Measurements from ENCODE around the gene SLC35C1.

SLC35C1 gene

GRCh38 chr11:45809456-45810395 lies 4.8 kb downstream of the SLC35C1 start:
- Histone ChIP-seq H3K4me3 (ENCODE audit: low read depth in 1 of 5, low read length in 5 of 5) (no peak overlapping the region), H3K9me3 (ENCODE audit: control insufficient read depth in 5 of 5, low read length in 5 of 5) (no peaks in the 10 kb centered on the region), H3K4me1 (ENCODE audit: control insufficient read depth in 5 of 5, insufficient read depth in 5 of 5, low read length in 5 of 5) (peaks cover 16 to 58% (median 38%) of the 10 kb centered on the region in 5 donors), H3K36me3 (ENCODE audit: control insufficient read depth in 5 of 5, insufficient read depth in 5 of 5, low read length in 5 of 5) (peaks cover 0 to 38% (median 32%) of the 10 kb centered on the region in 5 donors), H3K9ac (ENCODE audit: low read length in 5 of 5) (peak overlapping the region in 1 of 5 donors; percentile 16), H3K27me3 (ENCODE audit: control insufficient read depth in 5 of 5, insufficient read depth in 4 of 5, low read length in 5 of 5) (no peaks in the 10 kb centered on the region), H3K27ac (ENCODE audit: low read depth, low read length) (peak overlapping the region; percentile 60)

GRCh38 chr11:45810431-45811108 lies 5.6 kb downstream of the SLC35C1 start:
- H3K36me3 ChIP-seq (ENCODE audit: control insufficient read depth in 5 of 5, insufficient read depth in 5 of 5, low read length in 5 of 5), result peaks cover 0 to 38% (median 32%) of the 10 kb centered on the region in 5 donors

GRCh38 chr11:45811109-45811435 lies 6.1 kb downstream of the SLC35C1 start:
- H3K36me3 ChIP-seq (ENCODE audit: control insufficient read depth in 5 of 5, insufficient read depth in 5 of 5, low read length in 5 of 5), result peaks cover 0 to 36% (median 32%) of the 10 kb centered on the region in 5 donors
- peaks cover 16 to 49% (median 30%) of the 10 kb centered on the region in 5 donors for H3K4me1 ChIP-seq (ENCODE audit: control insufficient read depth in 5 of 5, insufficient read depth in 5 of 5, low read length in 5 of 5)
- H3K27me3 ChIP-seq (ENCODE audit: control insufficient read depth in 5 of 5, insufficient read depth in 4 of 5, low read length in 5 of 5), result no peaks in the 10 kb centered on the region

More at GRCh38 chr11:45810431-45811108, 5.6 kb downstream of the SLC35C1 start:
- no peak overlapping the region for H3K4me3 ChIP-seq (ENCODE audit: low read depth in 1 of 5, low read length in 5 of 5)
- H3K4me1 ChIP-seq (ENCODE audit: control insufficient read depth in 5 of 5, insufficient read depth in 5 of 5, low read length in 5 of 5), result peaks cover 16 to 55% (median 35%) of the 10 kb centered on the region in 5 donors
- H3K27me3 ChIP-seq (ENCODE audit: control insufficient read depth in 5 of 5, insufficient read depth in 4 of 5, low read length in 5 of 5), result no peaks in the 10 kb centered on the region
- no peaks in the 10 kb centered on the region for H3K9me3 ChIP-seq (ENCODE audit: control insufficient read depth in 5 of 5, low read length in 5 of 5)
- peak overlapping the region; percentile 60 for H3K27ac ChIP-seq (ENCODE audit: low read depth, low read length)
- no peak overlapping the region for H3K9ac ChIP-seq (ENCODE audit: low read length in 5 of 5)

GRCh38 chr11:45811571-45812290 lies 6.8 kb downstream of the SLC35C1 start:
- H3K27me3 ChIP-seq (ENCODE audit: control insufficient read depth in 5 of 5, insufficient read depth in 4 of 5, low read length in 5 of 5), result no peaks in the 10 kb centered on the region
- H3K9me3 ChIP-seq (ENCODE audit: control insufficient read depth in 5 of 5, low read length in 5 of 5), result no peaks in the 10 kb centered on the region
- peaks cover 0 to 35% (median 32%) of the 10 kb centered on the region in 5 donors for H3K36me3 ChIP-seq (ENCODE audit: control insufficient read depth in 5 of 5, insufficient read depth in 5 of 5, low read length in 5 of 5)
- no peak overlapping the region for H3K4me3 ChIP-seq (ENCODE audit: low read depth in 1 of 5, low read length in 5 of 5)
- H3K9ac ChIP-seq (ENCODE audit: low read length in 5 of 5), result peak overlapping the region in 1 of 5 donors; percentile 19
- peaks cover 12 to 43% (median 23%) of the 10 kb centered on the region in 5 donors for H3K4me1 ChIP-seq (ENCODE audit: control insufficient read depth in 5 of 5, insufficient read depth in 5 of 5, low read length in 5 of 5)
- peak overlapping the region; percentile 10 for H3K27ac ChIP-seq (ENCODE audit: low read depth, low read length)

More at GRCh38 chr11:45811109-45811435, 6.1 kb downstream of the SLC35C1 start:
- H3K4me3 ChIP-seq (ENCODE audit: low read depth in 1 of 5, low read length in 5 of 5), result no peak overlapping the region
- no peak overlapping the region for H3K9ac ChIP-seq (ENCODE audit: low read length in 5 of 5)
- H3K9me3 ChIP-seq (ENCODE audit: control insufficient read depth in 5 of 5, low read length in 5 of 5), result no peaks in the 10 kb centered on the region
- H3K27ac ChIP-seq (ENCODE audit: low read depth, low read length), result peak overlapping the region; percentile 10

GRCh38 chr11:45812581-45813548 lies 7.9 kb downstream of the SLC35C1 start:
- H3K36me3 ChIP-seq (ENCODE audit: control insufficient read depth in 5 of 5, insufficient read depth in 5 of 5, low read length in 5 of 5), result peaks cover 0 to 35% (median 31%) of the 10 kb centered on the region in 5 donors
- H3K4me1 ChIP-seq (ENCODE audit: control insufficient read depth in 5 of 5, insufficient read depth in 5 of 5, low read length in 5 of 5), result peaks cover 2 to 34% (median 12%) of the 10 kb centered on the region in 5 donors
- H3K9ac ChIP-seq (ENCODE audit: low read length in 5 of 5), result peak overlapping the region in 1 of 5 donors; percentile 2
- H3K27ac ChIP-seq (ENCODE audit: low read depth, low read length), result no peak overlapping the region
- H3K27me3 ChIP-seq (ENCODE audit: control insufficient read depth in 5 of 5, insufficient read depth in 4 of 5, low read length in 5 of 5), result no peaks in the 10 kb centered on the region
- H3K4me3 ChIP-seq (ENCODE audit: low read depth in 1 of 5, low read length in 5 of 5), result no peak overlapping the region
- H3K9me3 ChIP-seq (ENCODE audit: control insufficient read depth in 5 of 5, low read length in 5 of 5), result no peaks in the 10 kb centered on the region

- Histone ChIP-seq H3K27me3 (ENCODE audit: control insufficient read depth in 5 of 5, insufficient read depth in 4 of 5, low read length in 5 of 5) (no peaks in the 10 kb centered on the region), H3K4me3 (ENCODE audit: low read depth in 1 of 5, low read length in 5 of 5) (no peak overlapping the region), H3K9ac (ENCODE audit: low read length in 5 of 5) (no peak overlapping the region), H3K4me1 (ENCODE audit: control insufficient read depth in 5 of 5, insufficient read depth in 5 of 5, low read length in 5 of 5) (peaks cover 0 to 17% (median 3%) of the 10 kb centered on the region in 5 donors), H3K9me3 (ENCODE audit: control insufficient read depth in 5 of 5, low read length in 5 of 5) (no peaks in the 10 kb centered on the region), H3K27ac (ENCODE audit: low read depth, low read length) (no peak overlapping the region), H3K36me3 (ENCODE audit: control insufficient read depth in 5 of 5, insufficient read depth in 5 of 5, low read length in 5 of 5) (peaks cover 0 to 20% (median 18%) of the 10 kb centered on the region in 5 donors)
These were observed 10.8 kb downstream of the SLC35C1 start for GRCh38 chr11:45815747-45816146.

- Histone ChIP-seq H3K4me3 (ENCODE audit: low read depth in 1 of 5, low read length in 5 of 5) (no peak overlapping the region), H3K9ac (ENCODE audit: low read length in 5 of 5) (no peak overlapping the region), H3K4me1 (ENCODE audit: control insufficient read depth in 5 of 5, insufficient read depth in 5 of 5, low read length in 5 of 5) (peaks cover 0 to 8% (median 3%) of the 10 kb centered on the region in 5 donors), H3K27ac (ENCODE audit: low read depth, low read length) (no peak overlapping the region), H3K9me3 (ENCODE audit: control insufficient read depth in 5 of 5, low read length in 5 of 5) (no peaks in the 10 kb centered on the region), H3K27me3 (ENCODE audit: control insufficient read depth in 5 of 5, insufficient read depth in 4 of 5, low read length in 5 of 5) (no peaks in the 10 kb centered on the region), H3K36me3 (ENCODE audit: control insufficient read depth in 5 of 5, insufficient read depth in 5 of 5, low read length in 5 of 5) (peaks cover 0 to 11% (median 10%) of the 10 kb centered on the region in 5 donors)
These were observed 11.7 kb downstream of the SLC35C1 start for GRCh38 chr11:45816614-45817013.

GRCh38 chr11:45817191-45817590 lies 12.2 kb downstream of the SLC35C1 start:
- Histone ChIP-seq H3K4me1 (ENCODE audit: control insufficient read depth in 5 of 5, insufficient read depth in 5 of 5, low read length in 5 of 5) (peaks cover 0 to 7% (median 3%) of the 10 kb centered on the region in 5 donors), H3K27ac (ENCODE audit: low read depth, low read length) (no peak overlapping the region), H3K27me3 (ENCODE audit: control insufficient read depth in 5 of 5, insufficient read depth in 4 of 5, low read length in 5 of 5) (no peaks in the 10 kb centered on the region), H3K4me3 (ENCODE audit: low read depth in 1 of 5, low read length in 5 of 5) (no peak overlapping the region), H3K9ac (ENCODE audit: low read length in 5 of 5) (no peak overlapping the region), H3K36me3 (ENCODE audit: control insufficient read depth in 5 of 5, insufficient read depth in 5 of 5, low read length in 5 of 5) (peaks cover 0 to 6% (median 4%) of the 10 kb centered on the region in 5 donors), H3K9me3 (ENCODE audit: control insufficient read depth in 5 of 5, low read length in 5 of 5) (no peaks in the 10 kb centered on the region)

All from subcutaneous abdominal adipose tissue (tissue), 5 donors.